Pancreas (tissue), 10 donors: Measurements from ENCODE around the gene RAB5IF. TPM values are rescaled to one million over a fixed set of nuclear protein-coding genes. Genes with fewer than 3 reads are reported as not detected.

Source experiments
- ATAC-seq, 4 donors: fragments of 200-7000 bp; cut with Tn5 transposase; one replicate each; pipeline versions ENCODE4 v1.8.0 to v1.9.1; 2020; ENCODE audit warnings: mild to moderate bottlenecking in 4 of 4, moderate library complexity in 4 of 4
- DNase-seq, 6 donors: peaks; one replicate each; pipeline ENCODE4 v3.0.0-alpha.2; 2020
- FAIRE-seq: peaks from 2 replicates; lab custom pipeline; 2012; peaks lifted over from hg19 to GRCh38; lab: Jason Lieb, UNC
- H3K27ac ChIP-seq, 4 donors: fragments of 200-600 bp; sonication (generic); 1 replicate in 3 of 4; 2 replicates in 1 of 4; pipeline versions ENCODE4 v1.5.0 to v1.8.0; 2020
- H3K27me3 ChIP-seq, 4 donors: fragments of 200-600 bp; one replicate each; pipeline ENCODE4 v1.8.0; 2021
- H3K36me3 ChIP-seq, 3 donors: fragments of 200-600 bp; sonication (generic) in 1 of 3; one replicate each; pipeline versions ENCODE4 v1.5.0 to v1.8.0; 2020 to 2021
- H3K4me1 ChIP-seq, 3 donors: fragments of 200-600 bp; one replicate each; pipeline ENCODE4 v1.8.0; 2021
- H3K4me3 ChIP-seq, 4 donors: fragments of 200-600 bp; sonication (generic) in 2 of 4; one replicate each; pipeline versions ENCODE4 v1.5.0 to v1.8.0; 2020 to 2021
- H3K9me3 ChIP-seq, 4 donors: fragments of 200-600 bp; one replicate each; pipeline ENCODE4 v1.8.0; 2021
- CTCF ChIP-seq, 4 donors: fragments of 200-600 bp; sonication (generic) in 3 of 4; IDR thresholded peaks; one replicate each; pipeline versions ENCODE4 v1.5.0 to v1.8.0; 2021; ENCODE audit warnings: antibody characterized with exemption in 4 of 4
- WGBS, 2 donors: extraction: QIAGEN DNeasy Blood & Tissue Kit; methylation state at CpG; one replicate each; pipeline ENCODE4 v1.1.7; 2013; 5-methylcytosine and 5-hydroxymethylcytosine counted together
- intact Hi-C, 3 donors: fragments of 100-400 bp; cut with DNase I; formaldehyde crosslinking; loops; one replicate each; pipeline versions ENCODE4 v1.11.1 to v1.14.2; 2022
- polyA plus RNA-seq, 2 donors: library from polyadenylated mRNA; stranded (reverse); fragments of 200-250 nt; gene quantifications; one replicate each; pipeline ENCODE4 v1.2.3, GENCODE V29; 2013
- total RNA-seq, 6 donors: library from RNA; stranded (reverse); fragmentation: NEBNext Ultra II Directional in 4 of 6; extraction: Animal tissue kit (Norgen Biotek cat#: 25700) in 4 of 6; gene quantifications; one replicate each; pipeline versions ENCODE4 v1.2.1 to v1.2.4, GENCODE V29; 2021 to 2023
- donor health status: healthy with polysubstance abuse.
- donor health status: DM: no; HTN: no; CAD: no; lungs with moderate emphysema.
- donor health status: DM: no; HTN: no; CAD: no.
- donor health status: control.
- donor health status: control.
- donor health status: Bipolar disorder and iron deficiency.
- donor health status: DM: yes; HTN: yes; CAD: no.
- donor health status: DM: no; HTN: no; CAD: no.
- donor health status: DM: no; HTN: no; CAD: no.
- donor health status: DM: yes; HTN: yes; CAD: no.

The RAB5IF gene
- total and polyA plus RNA-seq, 8 donors: 22.2 to 45.1 (median 30.0) TPM

DNA sequence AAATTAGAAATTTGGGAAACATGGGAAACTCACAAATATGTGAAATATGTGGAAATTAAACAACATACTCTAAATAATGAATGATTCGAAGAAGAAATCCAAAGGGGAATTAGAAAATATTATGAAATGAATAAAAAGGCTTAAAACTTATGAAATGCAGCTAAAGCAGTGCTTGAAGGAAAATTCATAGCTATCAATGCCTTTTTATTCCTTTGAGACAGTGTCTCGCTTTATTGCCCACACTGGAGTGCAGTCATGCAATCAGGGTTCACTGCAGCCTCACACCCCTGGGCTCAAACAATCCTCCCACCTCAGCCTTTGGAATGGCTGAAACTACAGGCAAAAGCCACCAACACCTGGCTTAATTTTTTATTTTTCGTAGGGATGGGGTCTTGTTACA, 40.1 kb upstream of the RAB5IF start:
- TF ChIP-seq CTCF (IDR thresholded peaks at IDR 0.05): no peak
- DNase-seq (no peak), FAIRE-seq (no peak), ATAC-seq (no peak)
- no peaks in the 10 kb centered on the region for H3K27me3 ChIP-seq
- H3K36me3 ChIP-seq: no peaks in the 10 kb centered on the region
- H3K9me3 ChIP-seq: no peaks in the 10 kb centered on the region
- no peaks in the 10 kb centered on the region for H3K4me1 ChIP-seq
- intact Hi-C loops: no loop called here
- 90 to 93% methylated on average over 3 of the region's 3 CpGs for WGBS, 2 donors
- no peak overlapping the region for H3K27ac ChIP-seq
- H3K4me3 ChIP-seq: no peak overlapping the region

- ATAC-seq: no peak
Observed at GRCh38 chr20:36569847-36570429, 35.6 kb upstream of the RAB5IF start.

GRCh38 chr20:36571564-36572504, 33.7 kb upstream of the RAB5IF start:
- DNase-seq (no peak), ATAC-seq (no peak), FAIRE-seq (no peak)
- Histone ChIP-seq H3K27ac (peak overlapping the region; percentile 89 to 93 (median 90)), H3K36me3 (no peaks in the 10 kb centered on the region), H3K9me3 (no peaks in the 10 kb centered on the region), H3K4me3 (no peak overlapping the region), H3K4me1 (peaks cover 6% of the 10 kb centered on the region in 3 donors), H3K27me3 (no peaks in the 10 kb centered on the region)
- no peak for TF ChIP-seq CTCF (IDR thresholded peaks at IDR 0.05)
- intact Hi-C loops: no loop called here
- 69 to 70% methylated on average over 17 of the region's 17 CpGs for WGBS, 2 donors

More at GRCh38 chr20:36569847-36570429, 35.6 kb upstream of the RAB5IF start:
- Histone ChIP-seq H3K36me3 (no peaks in the 10 kb centered on the region), H3K4me1 (no peaks in the 10 kb centered on the region), H3K4me3 (no peak overlapping the region), H3K9me3 (no peaks in the 10 kb centered on the region), H3K27ac (no peak overlapping the region), H3K27me3 (no peaks in the 10 kb centered on the region)
- no peak for DNase-seq
- WGBS, 2 donors: 83 to 92% methylated on average over 7 of the region's 7 CpGs
- no peak for TF ChIP-seq CTCF (IDR thresholded peaks at IDR 0.05)
- intact Hi-C loops: no loop called here
- FAIRE-seq: no peak

- FAIRE-seq (no peak), ATAC-seq (peak; percentile 12 to 33 (median 20)), DNase-seq (peak in 2 of 6 donors; percentile 25 to 30)
- intact Hi-C loops: no loop called here
- peaks cover 6% of the 10 kb centered on the region in 3 donors for H3K4me1 ChIP-seq
- TF ChIP-seq CTCF (IDR thresholded peaks at IDR 0.05): no peak
- no peaks in the 10 kb centered on the region for H3K27me3 ChIP-seq
- peak overlapping the region; percentile 63 to 84 (median 82) for H3K4me3 ChIP-seq
- H3K9me3 ChIP-seq: no peaks in the 10 kb centered on the region
- no peaks in the 10 kb centered on the region for H3K36me3 ChIP-seq
- 19 to 26% methylated on average over 20 of the region's 20 CpGs for WGBS, 2 donors
- peak overlapping the region; percentile 89 to 93 (median 90) for H3K27ac ChIP-seq
Observed at GRCh38 chr20:36572701-36573102, 32.9 kb upstream of the RAB5IF start.
